Kidney tubule cell (primary cell): ENCODE data around the gene SLBP.
"Not testable (repeated sequence)": the region's sequence is repeated elsewhere in the genome, so short reads cannot be mapped to it uniquely, and the experiment has no call there.

ENCODE experiments used
- DNase-seq: peaks from one replicate; pipeline ENCODE4 v3.0.0-alpha.2; 2018; ENCODE audit warnings: low spot score

The SLBP gene

DNA sequence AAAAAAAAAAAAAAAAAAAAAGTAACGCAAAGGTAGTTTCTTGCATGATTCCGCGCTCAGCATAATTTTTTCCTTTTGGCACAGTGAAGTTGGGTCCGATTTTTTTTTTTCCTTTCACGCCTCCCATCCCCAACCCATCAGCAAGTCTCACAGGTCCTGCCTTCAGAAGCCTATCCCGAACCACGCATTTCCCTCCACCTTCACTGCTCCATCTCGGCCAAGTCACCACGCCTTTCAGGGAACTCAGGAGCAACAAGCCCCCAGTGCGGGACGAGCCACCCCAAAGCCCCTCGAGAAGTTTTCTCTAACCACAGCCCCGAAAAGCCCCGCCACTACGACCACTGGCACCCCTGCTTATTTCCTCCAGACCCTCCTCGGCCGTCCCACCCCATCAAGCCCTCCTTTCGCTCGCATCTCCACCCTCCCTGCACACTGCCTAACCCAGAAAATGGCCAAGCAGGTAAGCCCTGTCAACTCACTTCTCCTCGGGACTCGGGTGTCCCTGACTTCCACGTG is 1.0 kb downstream of the SLBP start:
- no peak for DNase-seq

DNA sequence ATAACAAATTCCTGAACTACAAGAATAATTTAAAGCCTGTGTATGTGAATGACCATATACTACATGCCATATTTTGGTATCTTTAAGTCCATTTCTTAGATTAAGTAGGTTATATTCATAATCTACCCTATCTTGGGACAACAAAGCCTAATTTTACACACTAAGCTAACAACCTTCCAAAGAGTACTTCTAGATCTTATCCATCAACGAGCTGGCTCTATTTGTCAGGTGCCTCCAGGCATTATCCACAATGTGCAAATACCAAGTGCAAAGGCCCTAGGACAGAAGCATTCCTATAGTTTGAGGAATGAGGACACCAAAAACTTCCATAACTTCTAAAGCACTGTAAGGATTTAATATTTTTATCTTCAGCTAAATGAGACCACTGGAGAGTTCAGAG is 3.5 kb downstream of the SLBP start:
- DNase-seq, result no peak

DNA sequence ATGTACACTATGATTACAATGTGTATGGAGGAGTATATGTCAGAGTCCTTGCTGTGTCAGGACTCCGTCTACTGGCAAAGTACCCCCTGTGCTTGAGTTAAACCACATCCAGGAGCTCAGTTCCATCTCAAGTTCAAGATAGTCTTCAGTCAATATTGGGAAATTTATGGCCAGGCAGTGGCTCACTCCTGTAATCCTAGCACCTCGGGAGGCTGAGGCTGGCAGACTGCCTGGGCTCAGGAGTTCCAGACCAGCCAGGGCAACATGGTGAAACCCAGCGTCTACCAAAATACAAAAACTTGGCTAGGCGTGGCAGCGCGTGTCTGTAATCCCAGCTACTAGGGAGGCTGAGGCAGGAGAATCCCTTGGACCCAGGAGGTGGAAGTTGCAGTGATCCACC is 5.8 kb downstream of the SLBP start:
- no peak for DNase-seq

DNA sequence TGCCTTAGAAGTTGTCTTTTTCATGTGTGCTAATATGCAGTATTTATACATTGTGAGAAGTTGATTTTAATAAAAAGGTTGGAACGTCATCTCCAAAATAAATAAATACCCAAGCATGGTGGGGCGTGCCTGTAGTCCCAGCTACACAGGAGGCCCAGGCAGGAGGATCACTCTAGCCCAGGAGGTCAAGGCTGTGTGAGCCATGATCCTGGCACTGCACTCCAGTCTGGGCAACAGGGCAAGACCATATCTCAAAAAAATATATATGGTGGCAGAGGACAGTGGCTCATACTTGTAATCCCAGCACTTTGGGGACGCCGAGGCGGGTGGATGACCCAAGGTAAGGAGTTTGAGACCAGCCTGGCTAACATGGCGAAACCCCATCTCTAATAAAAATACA is 6.4 kb downstream of the SLBP start:
- DNase-seq, result no peak

DNA sequence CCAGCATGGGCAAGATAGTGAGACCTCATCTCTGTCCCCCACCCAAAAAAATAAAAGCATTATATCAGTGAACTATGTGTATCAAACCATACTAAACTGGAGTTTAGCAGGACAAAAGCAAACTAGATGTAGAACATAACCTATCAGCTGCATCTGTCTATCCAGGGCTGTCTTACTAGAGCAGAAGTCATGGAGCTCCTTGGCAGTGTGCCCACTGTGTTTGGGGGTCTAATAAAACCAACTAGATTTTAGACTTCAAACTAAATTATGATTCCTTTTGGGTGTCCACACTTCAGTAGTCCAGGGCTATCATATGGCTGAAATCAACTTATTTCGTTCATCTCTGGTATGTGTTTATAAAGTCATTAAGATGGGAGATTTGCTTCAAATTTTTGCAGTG is 8.3 kb downstream of the SLBP start:
- DNase-seq, result no peak

DNA sequence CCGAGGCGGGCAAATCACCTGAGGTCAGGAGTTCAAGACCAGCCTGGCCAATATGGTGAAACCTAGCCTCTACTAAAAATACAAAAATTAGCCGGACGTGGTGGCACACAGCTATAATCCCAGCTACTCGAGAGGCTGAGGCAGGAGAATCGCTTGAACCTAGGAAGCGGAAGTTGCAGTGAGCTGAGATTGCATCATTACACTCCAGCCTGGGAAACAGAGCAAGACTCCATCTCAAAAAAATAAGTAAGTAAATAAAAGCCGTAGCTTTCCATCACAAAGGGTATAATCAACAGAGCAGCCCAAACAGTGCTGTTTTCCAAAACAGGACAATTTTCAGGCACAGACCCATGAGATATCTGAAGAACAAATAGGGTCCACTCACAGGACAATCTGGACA is 10.4 kb downstream of the SLBP start:
- DNase-seq, result not testable (repeated sequence)

DNA sequence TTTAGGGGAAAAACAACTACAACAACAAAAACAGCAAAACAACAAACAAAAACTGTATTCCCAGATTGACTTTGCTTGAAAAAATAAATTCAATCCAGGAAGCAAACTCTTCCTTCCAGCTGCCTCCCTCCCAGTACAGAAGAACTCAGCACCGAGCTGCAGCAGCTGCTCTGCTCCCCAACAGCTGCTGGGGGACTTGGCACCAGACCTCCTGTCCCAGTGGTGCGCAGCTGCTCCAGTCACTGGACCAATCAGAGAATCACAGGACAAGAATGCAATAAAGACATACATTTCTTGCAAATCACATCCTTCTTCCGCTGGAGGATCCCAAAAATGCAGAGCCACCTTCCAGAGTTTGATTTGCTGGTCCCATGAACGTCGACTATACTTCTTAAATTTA is 16.2 kb downstream of the SLBP start:
- DNase-seq, result no peak

DNA sequence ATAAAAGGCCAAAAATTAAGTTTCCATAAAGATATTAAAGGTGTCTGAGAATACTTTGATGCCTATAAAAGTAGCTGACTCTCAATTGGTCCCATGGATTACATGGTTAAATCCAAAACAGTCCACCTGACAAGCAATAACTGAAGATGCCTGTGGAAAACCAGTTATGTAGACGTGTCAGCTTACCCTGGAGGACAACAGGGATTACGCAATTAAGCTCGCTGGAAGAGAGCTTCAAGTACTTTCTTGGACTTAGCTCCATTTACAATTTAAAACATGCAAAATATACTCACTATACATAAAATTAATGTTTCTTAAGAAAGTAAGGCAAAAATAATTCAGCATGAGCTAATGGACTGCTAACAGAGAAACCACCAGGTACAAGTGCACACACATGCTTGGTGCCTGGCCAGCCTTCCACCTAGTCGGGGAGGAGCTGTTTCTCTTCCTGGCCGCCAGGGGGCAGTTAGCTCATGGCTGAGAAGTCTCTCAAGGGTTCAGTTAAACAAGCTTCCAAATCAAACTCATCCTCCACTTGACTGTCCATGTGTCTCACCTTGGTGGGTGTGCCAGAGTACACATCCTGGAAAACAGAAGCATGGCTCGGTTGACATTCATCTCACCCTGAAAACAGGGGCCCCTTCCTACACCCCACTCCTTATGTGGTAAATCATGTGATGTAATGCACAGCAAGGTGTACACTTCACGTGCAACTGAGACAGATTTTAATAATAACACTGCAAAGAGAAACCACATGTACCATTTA is 18.8 kb downstream of the SLBP start:
- DNase-seq, result peak; percentile 81

DNA sequence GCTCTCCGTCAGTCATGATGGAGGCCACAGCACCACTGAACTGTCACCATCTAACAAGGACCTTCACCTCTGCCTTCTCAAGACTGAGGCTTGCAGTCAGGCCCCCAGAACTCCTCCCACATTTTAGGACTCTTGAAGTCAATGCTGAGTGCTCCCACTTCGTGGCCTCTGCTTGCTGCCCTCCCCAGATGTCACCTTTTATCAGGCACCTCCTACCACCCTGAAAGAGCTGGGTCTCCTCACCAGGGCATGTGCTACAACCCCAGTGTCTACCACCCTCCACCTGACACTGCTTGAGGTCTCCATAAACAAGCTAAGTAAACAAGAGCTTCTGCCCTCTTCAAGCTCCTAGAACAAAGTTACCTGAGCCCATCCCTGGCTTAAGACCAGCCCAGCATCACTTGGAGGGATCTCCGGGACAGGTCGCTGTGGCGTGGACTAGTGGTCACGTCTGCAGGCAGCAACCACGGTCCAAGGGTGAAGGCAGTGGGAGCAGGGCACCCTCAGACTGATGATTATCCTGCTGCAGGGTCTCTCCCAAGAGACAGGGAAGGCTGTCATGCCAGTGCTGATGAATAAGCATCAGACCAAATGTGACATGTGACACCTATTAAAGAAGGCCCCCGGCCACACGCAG is 20.3 kb downstream of the SLBP start:
- no peak for DNase-seq

DNA sequence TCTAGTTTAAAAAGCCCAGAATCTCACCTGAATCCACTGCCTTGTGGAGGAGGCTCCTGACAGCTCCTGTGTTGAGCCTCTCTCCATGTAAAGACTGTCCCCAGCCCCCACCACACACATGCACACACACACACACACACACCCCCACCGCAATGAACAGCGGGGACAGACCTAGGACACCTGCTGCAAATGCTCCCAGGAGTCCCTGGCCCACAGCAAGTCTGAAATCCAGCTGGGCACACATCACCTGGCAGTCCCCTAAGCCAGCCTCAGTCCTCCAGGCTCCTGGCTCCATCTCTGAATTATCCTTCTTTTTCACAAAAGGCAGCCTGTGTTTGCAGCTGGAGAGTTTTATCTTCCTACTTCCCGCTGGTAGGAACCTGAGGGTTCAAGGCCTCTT is 21.4 kb downstream of the SLBP start:
- DNase-seq, result no peak

DNA sequence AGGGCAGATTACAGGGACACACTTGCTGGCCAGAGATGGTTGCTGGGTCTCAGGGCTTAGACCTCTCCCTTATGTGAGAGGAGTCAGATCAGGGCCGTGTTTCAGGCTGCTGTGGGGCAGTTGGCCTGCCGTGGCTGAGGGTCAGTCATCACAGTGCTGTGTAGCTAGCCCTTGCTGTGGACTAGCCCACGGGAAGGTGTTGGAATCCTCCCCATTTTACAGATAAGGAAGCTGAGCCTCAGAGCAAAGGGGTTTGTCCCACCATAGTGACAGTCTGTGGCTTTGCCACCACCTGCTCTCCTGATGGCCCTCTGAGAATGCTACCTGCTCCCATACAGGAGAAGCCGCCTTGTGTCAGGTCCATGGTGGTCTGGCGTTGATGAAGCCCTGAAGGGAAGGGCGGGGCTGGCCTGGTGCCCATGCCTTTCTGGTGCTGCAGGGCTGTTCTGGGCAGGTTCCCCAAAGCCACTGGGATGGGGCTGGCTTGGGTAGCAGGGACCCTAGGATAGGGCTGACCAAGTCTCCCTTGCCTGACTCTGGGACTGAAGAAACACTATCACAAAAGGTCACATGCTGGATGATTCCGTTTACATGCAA is 25.6 kb downstream of the SLBP start:
- no peak for DNase-seq

DNA sequence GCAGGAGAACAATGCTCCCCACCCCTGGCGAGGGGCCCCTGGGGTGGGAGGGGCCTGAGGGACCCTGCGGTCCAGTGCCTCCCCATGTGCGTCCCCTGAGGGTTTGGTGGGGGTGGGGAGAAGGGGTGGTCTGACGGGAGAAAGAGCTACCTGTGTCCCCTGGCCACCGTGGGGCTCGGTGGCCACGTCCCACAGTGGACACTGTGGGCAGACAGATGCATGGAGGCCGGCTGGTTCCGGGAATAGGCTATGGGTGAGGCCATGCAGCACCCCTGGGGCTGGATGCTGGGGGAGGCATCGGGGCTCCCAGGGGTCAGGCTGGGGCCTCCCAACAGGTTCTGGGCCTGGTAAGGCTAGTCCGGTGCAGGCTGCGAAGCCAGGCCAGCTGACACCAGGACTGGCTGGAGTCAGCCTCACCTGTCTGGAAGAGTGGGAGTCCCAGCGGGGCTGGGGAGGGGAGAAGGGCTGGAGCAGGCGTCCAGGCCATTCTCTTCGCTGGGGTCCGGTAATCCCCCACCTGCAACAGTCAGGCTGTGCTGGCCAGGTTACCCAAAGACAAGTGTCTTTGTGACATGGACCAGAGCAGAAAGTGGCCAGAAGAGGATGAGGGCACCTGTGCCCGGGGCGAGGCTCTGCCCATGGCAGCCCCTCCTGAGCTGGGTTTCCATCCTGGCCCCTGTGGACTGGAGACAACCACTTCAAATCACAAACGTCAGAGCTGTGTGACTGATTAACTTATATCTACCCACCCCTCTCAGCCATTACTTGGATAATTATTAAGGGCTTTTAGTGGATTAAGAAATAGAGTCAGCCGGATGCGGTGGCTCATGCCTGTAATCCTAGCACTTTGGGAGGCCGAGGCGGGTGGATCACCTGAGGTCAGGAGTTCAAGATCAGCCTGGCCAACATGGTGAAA is 26.6 kb downstream of the SLBP start:
- peak; percentile 85 for DNase-seq

DNA sequence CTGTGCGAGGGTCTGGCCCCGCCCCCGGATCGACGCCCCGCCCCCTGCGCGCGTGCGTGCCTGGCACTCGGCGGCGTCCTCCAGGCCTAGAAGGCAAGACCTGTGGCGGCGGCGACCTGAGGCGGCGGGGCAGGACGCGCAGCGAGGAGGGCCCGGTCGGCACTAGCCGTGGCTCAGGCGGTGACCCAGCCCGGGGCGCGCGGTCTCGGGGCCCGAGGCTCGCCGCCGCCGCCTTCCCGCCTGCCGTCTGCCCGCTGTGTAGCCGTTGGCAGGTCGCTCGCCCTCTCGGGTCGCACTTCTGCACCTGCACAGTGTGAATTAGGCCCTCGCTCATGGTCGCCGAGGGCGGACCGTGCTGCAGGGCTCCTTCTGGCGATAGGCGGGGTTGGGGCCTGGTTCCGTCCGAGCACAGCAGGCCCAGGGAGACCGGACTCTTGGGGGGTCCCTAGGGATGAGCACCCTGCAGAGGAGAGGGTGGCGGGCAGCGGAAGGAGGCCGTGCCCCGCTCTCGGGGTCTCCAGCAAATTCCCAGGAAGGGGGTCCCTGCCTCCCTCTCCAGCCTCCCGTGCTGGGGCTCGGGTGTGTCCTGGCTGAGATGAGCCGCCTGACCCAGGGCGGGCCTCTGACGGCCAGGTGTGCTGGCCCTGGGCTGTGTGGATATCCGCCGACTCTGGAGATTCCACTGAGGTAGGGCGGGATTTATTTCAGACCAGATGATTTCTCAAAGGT is 27.4 kb downstream of the SLBP start:
- DNase-seq, result peak; percentile 5

DNA sequence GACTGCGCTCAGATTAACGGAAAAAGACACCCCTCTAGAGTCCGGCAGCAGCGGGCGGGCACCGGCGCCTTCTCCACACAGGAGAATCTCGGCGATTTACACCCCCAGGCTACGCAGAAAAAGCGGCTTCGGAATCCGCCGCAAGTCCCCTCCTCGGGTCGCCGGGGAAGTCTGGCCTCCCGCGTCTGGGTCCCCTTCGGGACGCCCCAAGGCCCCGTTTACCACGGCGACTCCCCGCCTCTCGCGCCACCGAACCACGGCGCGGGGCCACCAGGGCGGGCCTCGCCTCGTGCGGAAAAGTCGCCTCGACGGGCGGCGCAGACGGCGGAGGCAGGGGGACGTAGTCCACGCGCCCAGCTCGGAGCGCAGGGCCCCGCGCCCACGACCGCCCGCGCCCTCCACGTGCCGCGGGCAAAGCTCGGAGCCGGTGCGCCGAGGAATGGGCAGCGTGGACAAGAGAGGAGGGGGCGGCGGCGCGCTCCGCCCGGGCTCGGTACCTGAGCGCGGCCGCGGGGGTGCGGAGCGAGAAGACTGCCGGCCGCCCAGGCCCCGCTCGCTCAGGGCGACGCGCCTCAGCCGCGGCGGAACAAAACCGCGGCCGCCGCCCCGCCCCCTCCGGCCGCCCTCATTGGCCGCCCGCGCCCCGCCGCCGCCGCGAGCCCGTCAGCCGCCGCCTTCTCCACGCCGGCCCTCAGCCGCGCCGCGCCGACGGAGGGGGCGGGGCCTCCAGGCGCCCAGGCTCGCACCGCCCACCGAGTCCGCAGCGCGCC is 28.2 kb downstream of the SLBP start, which contains the start of gene FAM53A:
Gene FAM53A, minus strand, starts transcription at position 578 of the 770 bp plus-strand sequence. CDS start 15,572 bp downstream, outside the sequence.
- peak; percentile 89 for DNase-seq

DNA sequence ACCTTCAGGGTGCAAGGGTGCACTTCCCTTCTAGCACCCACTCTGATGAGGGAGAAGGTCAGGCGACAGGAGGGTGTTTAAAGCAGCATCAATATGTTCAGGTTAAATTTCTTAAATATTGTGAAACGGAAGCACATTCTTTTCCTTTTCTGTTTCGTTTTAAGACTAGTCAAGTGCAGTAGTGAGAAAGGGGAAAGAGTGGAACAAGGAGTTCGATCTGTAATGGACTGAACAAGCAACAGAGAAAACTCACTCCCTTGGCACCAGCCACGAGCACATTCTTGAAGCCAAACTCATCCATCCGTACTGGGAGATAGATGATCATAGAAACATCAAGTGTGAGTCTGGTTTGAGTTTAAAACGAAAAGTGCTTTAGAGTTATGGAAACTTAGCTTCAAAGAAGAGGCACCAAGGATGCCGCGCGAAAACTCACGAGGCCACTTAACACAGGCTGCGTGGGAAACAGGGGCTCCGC is 28.8 kb downstream of the SLBP start:
- DNase-seq, result peak; percentile 75

DNA sequence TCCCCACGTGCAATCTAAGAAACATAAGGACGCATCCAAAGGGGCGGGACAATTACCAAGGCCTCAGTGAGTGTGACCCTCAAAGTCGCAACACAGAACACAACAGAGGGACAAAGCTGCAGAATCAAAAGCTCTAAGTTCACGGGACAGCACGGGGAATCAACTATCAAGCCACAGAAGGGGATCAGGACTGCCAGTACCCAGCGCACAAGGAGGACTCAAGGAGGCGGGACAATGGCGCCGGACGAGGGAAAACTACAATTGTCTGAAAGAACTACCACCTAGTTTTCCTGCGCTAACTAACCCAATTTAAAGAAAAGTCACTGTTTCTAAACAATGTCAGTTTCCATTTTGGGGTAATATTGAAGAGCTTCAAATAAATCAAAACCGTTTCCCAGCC is 29.3 kb downstream of the SLBP start:
- DNase-seq, result no peak

DNA sequence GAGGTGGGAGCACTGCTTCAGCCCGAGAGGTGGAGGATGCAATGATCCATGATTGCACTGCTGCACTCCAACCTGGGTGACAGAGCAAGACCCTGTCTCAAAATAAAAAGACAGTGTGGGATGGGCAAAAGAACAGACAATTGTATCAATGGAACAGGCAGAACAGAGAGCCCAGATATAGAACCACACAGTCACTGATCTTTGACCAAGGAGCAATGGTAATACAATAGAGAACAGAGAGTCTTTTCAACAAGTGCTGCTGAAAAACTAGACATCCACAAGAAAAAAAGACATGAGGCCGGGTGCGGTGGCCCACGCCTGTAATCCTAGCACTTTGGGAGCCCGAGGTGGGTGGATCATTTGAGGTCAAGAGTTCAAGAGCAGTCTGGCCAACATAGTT is 33.9 kb downstream of the SLBP start:
- no peak for DNase-seq

DNA sequence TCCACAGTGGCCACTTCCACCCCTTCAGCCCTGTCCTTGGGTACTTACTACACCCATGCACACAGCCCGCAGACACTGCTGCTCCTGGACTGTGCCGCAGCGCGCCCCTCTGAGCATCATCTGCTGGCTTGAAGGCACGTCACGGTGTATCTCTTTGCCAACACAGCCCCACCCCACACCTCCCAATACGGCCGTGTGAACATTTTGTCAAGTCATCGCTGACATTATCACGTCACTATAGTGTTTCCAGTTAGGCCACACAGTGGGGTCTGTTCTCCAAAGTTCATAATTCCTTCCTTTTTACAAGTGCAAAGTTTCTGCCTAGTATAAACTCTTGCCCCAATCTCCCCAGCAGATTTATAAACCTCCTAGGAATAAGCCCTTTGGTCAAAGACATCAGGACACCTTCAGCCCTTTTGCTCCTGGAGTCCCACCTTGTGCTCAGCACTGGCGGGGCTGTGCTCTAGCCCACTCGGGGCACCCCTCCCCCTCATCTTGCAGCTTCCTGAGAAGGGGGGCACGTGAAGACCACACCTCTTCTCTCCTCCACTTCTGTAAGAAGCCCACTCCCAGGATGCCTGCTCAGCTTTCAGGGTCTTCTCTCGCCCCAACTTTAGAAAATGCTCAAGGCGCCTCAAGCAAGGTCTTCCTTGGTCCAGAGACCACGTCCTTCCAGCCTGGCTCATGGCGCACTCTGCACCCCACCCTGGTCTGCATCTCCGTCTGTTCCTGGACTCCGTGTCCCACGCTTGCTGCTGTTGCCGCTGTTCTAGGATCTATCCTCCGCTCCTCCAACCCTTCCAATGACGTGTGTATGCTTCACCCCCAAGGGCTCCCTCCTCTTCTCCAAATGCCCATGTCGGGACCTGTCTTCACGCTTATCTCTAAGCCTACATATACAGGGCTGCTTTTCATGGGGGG is 35.3 kb downstream of the SLBP start:
- no peak for DNase-seq

DNA sequence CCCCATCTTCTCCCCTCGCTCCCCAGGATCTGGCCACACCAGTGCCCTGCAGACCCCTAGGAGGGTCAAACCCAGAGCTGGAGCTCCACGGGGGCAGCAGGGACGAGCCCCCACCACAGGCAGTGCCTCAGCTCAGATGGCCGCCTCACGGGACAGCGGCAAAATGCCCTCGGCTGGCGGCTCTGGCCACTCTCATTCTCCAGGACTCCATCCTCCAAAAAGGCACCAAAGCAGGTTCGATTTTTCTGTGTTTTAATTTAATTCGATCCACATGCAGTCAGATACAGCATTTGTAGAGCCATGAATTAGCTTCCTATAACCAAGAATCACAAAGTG is 36.3 kb downstream of the SLBP start:
- no peak for DNase-seq
